HG03097 (cell line): ENCODE data around the gene FRMD1.

ENCODE experiments used
- ATAC-seq: cut with Tn5 transposase; IDR thresholded peaks from one replicate; pipeline ENCODE4 v1.9.1; 2021; ENCODE audit not compliant: unreplicated experiment, low FRiP score

The FRMD1 gene

DNA sequence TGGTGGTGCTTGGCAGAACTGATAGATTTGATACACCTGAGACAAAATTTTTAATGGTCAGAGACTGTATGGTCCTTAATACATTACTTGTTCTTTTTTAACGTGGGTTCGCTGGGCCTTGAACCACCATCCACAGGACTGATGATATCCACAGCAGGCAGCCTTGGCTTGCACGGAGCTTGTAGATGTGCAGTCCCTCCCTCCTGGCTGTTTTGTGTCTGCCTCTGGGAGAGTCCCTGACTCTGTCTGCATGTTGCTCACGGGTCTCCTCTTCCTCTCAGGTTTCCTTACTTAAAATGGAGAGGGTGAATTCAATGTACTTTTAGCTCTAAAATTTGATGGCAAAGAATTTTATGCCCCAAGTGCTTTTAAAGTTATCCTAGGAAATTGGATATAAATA is 64.0 kb downstream of the FRMD1 start:
- ATAC-seq: no peak

DNA sequence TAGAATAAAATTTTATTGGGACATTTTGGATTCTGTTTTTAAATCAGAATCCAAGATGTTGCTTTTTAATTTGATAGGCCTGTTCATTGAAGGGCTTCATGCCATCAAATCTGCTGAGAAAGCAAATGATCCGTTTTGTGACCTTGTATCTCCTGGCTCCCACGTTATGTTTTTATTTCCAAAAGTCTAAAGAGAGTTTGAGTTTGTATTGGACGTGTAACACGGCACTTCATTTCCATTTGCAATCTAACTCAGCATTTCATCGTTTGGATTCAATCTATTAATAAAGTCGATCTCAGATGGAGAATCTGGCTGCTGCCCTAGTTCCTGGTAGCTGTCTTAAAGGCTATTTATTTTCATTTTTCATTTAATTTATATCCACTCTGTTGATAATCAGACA is 64.6 kb downstream of the FRMD1 start:
- ATAC-seq: no peak

DNA sequence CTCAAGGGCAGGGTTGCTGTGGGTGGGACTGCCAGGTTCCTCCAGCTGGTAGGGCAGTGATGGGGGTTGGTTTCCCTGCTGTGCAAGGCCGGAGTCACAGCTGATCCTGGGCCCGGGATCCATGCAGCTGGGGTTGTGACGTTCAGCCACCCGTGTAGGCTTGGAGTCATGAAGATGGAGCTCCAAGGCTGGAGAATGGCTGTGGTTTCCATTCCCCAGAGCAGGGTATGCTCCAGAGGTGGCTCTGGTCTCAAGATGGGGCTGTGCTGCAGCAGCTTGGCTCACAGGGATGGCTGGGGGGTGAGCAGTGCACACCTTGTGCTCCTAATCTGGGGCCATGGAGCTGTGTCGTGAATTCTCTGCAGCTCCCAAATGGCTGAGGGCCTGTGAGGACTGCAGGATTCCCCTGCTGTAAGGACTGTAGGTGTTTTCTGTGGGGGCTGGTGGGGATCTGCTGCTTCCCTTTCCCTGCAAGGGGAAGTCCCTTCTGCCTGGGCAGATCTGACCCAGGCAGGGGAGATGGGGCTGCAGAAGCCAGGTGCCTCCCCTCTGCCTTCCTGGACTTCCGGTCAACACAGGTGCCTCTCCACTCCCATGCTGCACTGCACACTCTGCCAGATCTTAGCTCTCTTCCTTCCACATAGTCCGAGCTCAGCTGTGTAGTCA is 65.6 kb downstream of the FRMD1 start:
- ATAC-seq: no peak

DNA sequence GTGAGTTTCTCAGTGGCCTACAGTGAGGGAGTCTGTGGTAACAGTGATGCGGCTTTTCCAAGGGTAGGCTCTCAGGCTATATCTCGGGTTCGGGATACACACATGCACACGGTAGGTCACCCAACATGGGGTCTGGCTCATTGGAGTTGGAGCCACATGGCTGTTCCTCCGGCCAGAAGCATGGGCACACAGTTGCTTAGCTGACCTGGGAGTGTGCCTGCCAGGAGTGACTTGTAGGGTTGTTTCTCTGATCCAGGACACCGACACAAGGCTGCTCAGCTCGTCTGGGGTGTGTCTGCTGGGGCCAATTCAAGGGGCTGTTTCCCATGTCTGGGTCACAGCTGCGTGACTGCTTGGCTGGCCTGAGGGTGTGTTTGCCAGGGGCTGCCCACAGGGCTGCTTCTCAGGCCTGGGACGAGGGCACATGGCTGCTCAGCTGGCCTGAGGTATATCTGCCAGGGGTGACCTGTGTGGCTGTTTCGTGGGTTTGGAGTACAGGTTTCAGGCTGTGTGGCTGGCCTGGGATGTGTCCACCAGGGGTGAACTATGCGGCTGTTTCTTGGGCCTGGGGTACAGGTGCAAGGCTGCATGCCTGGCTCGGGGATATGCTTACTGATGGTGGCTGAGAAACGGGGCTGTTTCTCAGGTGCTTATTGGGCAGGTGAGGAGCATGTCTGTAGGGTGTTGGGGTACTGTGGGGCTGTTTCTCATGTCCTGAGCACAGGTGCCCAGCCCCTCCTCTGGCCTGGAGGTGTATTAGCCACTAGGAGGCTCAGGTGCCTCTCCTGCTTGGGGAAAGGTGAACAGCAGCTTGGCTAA is 66.4 kb downstream of the FRMD1 start:
- ATAC-seq: no peak

DNA sequence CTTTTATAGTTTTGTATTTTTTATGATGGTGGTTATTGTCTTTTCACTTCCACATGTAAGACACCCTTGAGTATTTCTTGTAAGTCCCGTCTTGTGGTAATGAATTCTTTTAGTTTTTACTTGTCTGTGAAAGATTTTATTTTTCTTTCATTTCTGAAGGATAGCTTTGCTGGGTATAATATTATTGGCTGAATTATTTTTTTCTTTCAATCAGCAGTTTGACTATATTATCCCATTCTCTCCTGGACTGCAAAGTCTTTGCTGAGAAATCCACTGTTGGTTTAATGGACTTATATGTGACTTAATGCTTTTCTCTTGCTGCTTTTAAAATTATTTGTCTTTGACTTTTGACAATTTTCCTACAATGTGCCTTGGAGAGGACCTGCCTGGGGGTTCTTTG is 67.7 kb downstream of the FRMD1 start:
- ATAC-seq: no peak

DNA sequence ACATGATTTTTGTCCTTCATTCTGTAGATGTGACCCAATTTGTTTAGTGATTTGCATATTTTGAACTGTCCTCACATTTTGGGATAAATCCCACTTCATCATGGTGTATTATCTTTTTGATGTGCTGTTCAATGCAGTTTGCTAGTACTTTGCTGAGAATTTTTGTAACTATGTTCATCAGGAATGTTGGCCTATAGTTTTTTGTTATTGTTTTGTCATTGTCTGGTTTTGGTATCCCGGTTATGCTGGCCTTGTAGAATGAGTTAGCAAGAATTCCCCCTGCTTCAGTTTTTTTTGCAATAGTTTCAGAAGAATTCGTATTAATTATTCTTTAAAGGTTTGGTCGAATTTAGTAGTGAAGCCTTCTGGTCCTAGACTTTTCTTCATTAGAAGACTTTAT is 69.7 kb downstream of the FRMD1 start:
- no peak for ATAC-seq

DNA sequence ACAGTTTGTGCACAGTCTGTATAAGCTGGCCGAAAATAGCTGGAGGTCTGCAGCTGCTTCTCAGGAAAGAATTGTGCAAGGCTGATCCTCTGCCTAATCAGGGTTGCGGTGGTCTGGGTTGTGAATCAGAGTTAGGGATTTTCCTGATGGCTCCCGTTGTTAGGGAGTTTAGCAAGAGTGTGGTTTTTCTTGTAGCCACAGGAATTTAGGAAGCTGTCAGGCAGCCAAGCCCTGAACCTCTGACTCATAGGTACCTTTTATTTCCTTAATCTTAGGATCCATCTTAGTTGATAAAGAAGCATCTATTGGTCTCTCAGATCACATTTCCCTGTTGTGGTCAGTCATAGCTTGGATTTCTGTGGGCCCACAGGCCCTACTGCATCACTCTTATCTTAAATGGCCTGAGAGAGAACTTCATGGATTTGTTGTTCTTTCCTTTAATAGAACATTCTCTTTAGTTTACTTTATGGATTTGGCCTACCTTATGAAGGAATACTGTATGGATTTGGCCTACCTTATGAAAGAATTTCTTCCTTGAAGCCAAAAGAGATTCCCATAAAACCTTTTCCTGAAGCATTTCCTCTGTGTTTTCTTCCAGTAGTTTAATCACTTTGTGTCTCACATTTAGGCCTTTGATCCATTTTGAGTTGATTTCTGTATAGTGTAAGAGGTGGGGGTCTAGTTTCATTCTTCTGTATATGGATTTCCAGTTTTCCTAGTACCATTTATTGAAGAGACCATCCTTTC is 71.2 kb downstream of the FRMD1 start:
- no peak for ATAC-seq

DNA sequence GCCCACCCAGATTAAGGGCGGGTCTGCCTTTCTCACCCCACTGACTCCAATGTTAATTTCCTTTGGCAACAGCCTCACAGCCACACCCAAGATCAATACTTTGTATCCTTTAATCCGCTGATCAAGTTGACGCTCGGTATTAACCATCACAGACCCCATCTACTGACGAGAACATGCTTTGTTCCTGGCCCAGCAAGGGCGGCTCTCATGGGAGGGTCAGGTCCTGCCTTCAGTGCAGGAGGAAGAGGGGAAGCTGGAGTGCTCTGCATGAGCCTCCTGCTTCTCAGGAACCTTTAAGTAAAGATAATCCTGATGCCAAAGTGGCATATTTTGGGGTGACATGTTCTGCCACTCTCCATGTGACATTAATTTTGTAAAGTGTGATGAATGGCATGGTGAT is 73.2 kb downstream of the FRMD1 start:
- ATAC-seq: no peak

DNA sequence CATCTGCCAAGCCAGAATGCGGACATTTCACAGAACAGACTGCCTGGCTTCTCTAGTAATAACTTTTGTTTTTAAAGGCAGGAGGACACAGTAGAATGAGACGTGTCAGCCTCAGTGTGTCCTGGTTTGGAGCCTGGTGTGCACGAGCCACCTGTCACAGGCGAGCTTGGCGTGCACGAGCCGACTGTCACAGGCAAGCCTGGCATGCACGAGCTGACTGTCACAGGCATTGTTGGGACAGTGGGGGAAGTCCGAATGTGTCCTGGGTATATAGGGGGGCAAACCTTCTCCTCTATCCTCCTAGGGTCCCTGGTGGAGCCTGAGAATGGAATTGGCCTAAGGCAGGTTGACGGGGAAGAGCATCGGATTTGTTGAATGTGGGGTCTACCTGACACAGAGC is 74.1 kb downstream of the FRMD1 start:
- ATAC-seq: no peak

DNA sequence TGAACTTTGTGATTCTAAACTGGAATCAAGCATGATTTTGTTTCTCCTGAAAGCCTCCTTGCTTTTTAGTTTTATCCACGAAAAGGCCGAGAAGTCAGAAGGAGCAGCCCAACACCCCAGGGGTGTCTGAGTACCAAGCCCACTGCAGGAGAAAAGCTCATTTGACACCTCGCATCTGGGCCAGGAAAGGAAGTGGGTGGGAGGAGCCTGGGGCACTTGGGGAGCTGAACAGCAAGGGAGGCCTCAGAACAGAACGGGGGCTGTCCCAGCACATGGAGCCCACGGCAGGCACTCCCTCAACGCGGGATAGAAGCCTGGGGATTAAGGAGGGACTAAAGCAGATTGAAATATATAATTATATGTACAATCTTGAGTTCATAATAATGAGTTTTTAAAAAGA is 75.0 kb downstream of the FRMD1 start:
- ATAC-seq: no peak
